SH-SY5Y (cell line): Measurements from ENCODE around the gene GALNT18.

Source experiments
- GATA2 ChIP-seq: IDR thresholded peaks from 2 replicates; pipeline ENCODE4 v1.6.1; 2011; ENCODE audit warnings: mild to moderate bottlenecking, low read depth, low read length
- GATA3 ChIP-seq: IDR thresholded peaks from 2 replicates; pipeline ENCODE4 v1.6.1; 2011; ENCODE audit warnings: low read depth, mild to moderate bottlenecking, low read length, moderate library complexity

DNA sequence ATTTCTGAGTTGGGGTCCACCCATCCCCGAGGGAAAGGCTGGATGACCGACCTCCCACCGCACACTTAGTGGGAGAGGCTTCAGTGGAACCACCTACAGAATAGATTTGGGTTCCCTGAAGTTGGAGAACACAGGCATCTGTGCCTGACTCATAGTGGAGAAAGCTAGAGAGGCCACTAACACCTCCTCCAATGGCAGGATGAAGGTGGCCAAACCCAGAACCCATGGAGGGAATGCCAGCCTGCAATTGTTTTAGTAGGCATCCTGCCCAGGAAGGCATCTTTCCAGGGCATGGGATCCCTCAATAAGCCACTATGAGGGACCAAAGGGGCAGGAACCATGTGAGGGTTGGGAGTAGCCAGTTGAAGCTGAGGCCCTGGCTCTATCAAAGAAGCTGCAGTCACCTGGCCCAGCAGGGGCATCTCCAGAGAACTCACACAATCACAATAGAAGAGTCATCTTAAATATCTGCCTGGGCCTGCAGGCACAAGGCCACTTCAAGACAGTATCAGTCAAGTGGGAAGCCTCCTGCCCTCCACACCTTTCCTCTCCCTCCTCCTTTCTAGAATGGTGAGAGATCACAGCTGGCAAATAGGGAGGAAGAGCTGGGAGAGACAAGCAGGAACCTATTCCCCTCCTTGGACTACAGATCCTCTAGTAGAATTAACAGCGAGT, 144.7 kb downstream of the GALNT18 start:
- TF ChIP-seq GATA2 (no peak), GATA3 (no peak)
